ENCODE results near the gene NT5DC4.

Gene NT5DC4

DNA sequence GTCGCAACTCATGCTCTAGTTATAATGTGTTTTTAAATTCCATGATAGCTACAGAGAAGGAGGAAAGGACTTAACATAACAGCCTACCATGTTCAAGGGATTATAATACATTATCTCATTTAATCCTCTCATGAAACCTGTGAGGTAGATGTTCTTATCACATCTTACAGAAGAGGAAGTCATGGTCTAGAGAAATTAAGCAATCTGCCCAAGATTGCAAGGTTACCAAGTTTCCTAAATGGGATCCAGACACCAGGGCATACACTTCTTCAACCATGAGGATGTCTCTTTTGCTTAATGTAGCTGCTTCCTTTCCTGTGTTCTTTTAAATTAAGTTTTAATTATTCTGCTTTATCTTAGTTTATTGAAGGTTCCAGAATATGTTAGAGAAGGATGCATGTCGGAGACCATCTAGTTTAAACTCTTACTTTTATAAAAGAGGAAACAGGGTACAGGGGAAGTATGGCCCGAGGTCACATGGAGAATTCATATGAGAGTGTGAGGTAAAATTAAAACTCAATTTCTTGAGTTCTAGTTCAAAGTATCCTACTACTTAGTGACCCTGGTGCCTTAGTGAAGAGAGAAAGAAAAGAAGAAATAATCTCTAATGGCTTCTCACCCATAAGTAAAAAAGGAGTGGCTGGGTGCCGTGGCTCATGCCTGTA, 67.0 kb downstream of the NT5DC4 start:
- DNase-seq = no peak

DNA sequence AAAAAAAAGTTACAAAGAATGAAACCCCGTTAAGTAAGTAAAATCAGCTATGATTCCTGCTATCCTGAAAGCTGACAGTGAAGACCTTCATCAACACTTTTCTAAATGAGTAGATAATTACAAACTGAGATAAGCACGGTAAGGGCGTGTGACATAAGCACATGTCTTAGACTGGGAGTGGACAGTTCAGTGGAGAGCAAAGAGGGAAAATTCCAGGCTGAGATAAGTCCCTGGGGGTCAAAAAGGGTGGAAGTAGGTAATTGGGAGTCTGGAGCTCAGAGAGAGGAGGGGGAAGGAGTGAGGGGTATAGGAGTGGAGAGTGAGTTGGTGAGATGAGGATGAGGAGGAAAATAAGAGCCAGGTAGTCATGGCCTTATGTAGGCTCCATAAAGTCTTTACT, 67.8 kb downstream of the NT5DC4 start:
- no peak for DNase-seq

Data from NK-92 treated with Interleukin-12 subunit alpha and Interleukin-12 subunit beta, amount 100 ng/mL, for 24 hours (cell line).